K562 (cell line): ENCODE data around the gene AIDA. TPM values are rescaled to one million over a fixed set of nuclear protein-coding genes. Genes with fewer than 3 reads are reported as not detected.

Experiments
- ARHGAP35 ChIP-seq: fragments of 450-650 bp; IDR thresholded peaks from 2 replicates; pipeline ENCODE4 v1.6.1; 2018; ENCODE audit not compliant: partially characterized antibody
- ARID1B ChIP-seq: fragments of 450-650 bp; IDR thresholded peaks from 2 replicates; pipeline ENCODE4 v1.6.1; 2016; ENCODE audit warnings: antibody characterized with exemption, mild to moderate bottlenecking, inconsistent platforms
- DIDO1 ChIP-seq: fragments of 450-650 bp; IDR thresholded peaks from 2 replicates; pipeline ENCODE4 v1.6.1; 2016; ENCODE audit warnings: low read depth, missing biosample characterization, missing genetic modification characterization
- DLX4 ChIP-seq: fragments of 250-450 bp; sonication (Bioruptor Pico); IDR thresholded peaks from 2 replicates; pipeline ENCODE4 v1.6.1; 2021; ENCODE audit warnings: mild to moderate bottlenecking
- FOXK1 ChIP-seq: sonication (generic); formaldehyde crosslinking; IDR thresholded peaks from 2 replicates; pipeline ENCODE4 v1.8.0; 2022; ENCODE audit warnings: missing genetic modification reagents, mild to moderate bottlenecking, borderline replicate concordance
- GTF2B ChIP-seq: IDR thresholded peaks from 2 replicates; pipeline ENCODE4 v1.6.1; 2011; ENCODE audit not compliant: insufficient read length; ENCODE audit errors: extremely low read depth
- MAFF ChIP-seq: IDR thresholded peaks from 2 replicates; pipeline ENCODE4 v1.6.1; 2012; ENCODE audit warnings: low read length, improper control_type of control experiment
- MCM7 ChIP-seq, 2 experiments: fragments of 450-650 bp; IDR thresholded peaks; 2 replicates each; pipeline ENCODE4 v1.6.1; 2016 to 2018
- MTA3 ChIP-seq: fragments of 450-650 bp; formaldehyde crosslinking; IDR thresholded peaks from 2 replicates; pipeline ENCODE4 v1.6.1; 2017; ENCODE audit warnings: mild to moderate bottlenecking, borderline replicate concordance
- PCBP2 ChIP-seq: fragments of 200-400 bp; formaldehyde crosslinking; IDR thresholded peaks from 2 replicates; pipeline ENCODE4 v1.6.1; 2018; ENCODE audit warnings: low read length, low read depth, mild to moderate bottlenecking, moderate library complexity; ENCODE audit not compliant: poor library complexity, severe bottlenecking
- PTRF ChIP-seq: fragments of 450-650 bp; IDR thresholded peaks from 2 replicates; pipeline ENCODE4 v1.6.1; 2016; ENCODE audit warnings: mild to moderate bottlenecking, missing genetic modification characterization, missing compliant biosample characterization
- RBM17 ChIP-seq: fragments of 200-400 bp; formaldehyde crosslinking; IDR thresholded peaks from 2 replicates; pipeline ENCODE4 v1.6.1; 2017; ENCODE audit warnings: low read depth, mild to moderate bottlenecking, low read length, borderline replicate concordance
- SIX5 ChIP-seq, 2 experiments: IDR thresholded peaks; 2 replicates each; pipeline ENCODE4 v1.6.1; 2011; ENCODE audit warnings: low read length in 2 of 2, borderline replicate concordance in 1 of 2, low read depth in 1 of 2, mild to moderate bottlenecking in 1 of 2, moderate library complexity in 1 of 2; ENCODE audit not compliant: insufficient read depth in 1 of 2
- ZNF75A ChIP-seq: fragments of 450-650 bp; formaldehyde crosslinking; IDR thresholded peaks from 2 replicates; pipeline ENCODE4 v1.4.0; 2020; ENCODE audit warnings: mild to moderate bottlenecking
- polyA plus RNA-seq, 8 experiments: library from polyadenylated mRNA; depleted of rRNA in 4 of 8; stranded (reverse) in 5 of 8; unstranded in 3 of 8; fragments of >200 nt; fragmentation: Nextera tagmentation in 2 of 8; fragmentation: Illumina TruSeq in 1 of 8; extraction: Ambion mirVana in 2 of 8; extraction: Trizol in 1 of 8; gene quantifications; 2 replicates each; pipeline versions ENCODE4 v1.2.1 to v1.2.3, GENCODE V29; 2011 to 2014; ENCODE audit warnings: inconsistent platforms in 1 of 8, missing spikeins in 1 of 8
- total RNA-seq, 7 experiments: library from RNA; depleted of rRNA in 6 of 7; stranded (reverse); fragments of >200 nt in 6 of 7; fragmentation: Illumina TruSeq in 2 of 7; extraction: Trizol in 2 of 7; gene quantifications; 2 replicates each; pipeline versions ENCODE4 v1.2.1 to v1.2.3, GENCODE V29; 2011 to 2021; ENCODE audit warnings: low replicate concordance in 1 of 7
- TF ChIP-seq, protein P1 (sequence below): sonication (generic); formaldehyde crosslinking; IDR thresholded peaks from 2 replicates; pipeline ENCODE4 v1.8.1; 2023; ENCODE audit warnings: mild to moderate bottlenecking, missing genetic modification reagents
- TF ChIP-seq, protein P2 (sequence below): sonication (generic); formaldehyde crosslinking; IDR thresholded peaks from 2 replicates; pipeline ENCODE4 v1.9.0; 2022; ENCODE audit warnings: mild to moderate bottlenecking, missing genetic modification reagents
- TF ChIP-seq, protein P3 (sequence below): fragments of 250-450 bp; sonication (Bioruptor Pico); IDR thresholded peaks from 2 replicates; pipeline ENCODE4 v1.5.1; 2021; ENCODE audit warnings: mild to moderate bottlenecking

Gene AIDA
- total and polyA plus RNA-seq, 9 of the 15 experiments (the other 6 are each of a cell fraction or from before 2014, with no cell fraction given), result 18.2 to 77.9 (median 24.9) TPM

- TF ChIP-seq, protein P1, sequence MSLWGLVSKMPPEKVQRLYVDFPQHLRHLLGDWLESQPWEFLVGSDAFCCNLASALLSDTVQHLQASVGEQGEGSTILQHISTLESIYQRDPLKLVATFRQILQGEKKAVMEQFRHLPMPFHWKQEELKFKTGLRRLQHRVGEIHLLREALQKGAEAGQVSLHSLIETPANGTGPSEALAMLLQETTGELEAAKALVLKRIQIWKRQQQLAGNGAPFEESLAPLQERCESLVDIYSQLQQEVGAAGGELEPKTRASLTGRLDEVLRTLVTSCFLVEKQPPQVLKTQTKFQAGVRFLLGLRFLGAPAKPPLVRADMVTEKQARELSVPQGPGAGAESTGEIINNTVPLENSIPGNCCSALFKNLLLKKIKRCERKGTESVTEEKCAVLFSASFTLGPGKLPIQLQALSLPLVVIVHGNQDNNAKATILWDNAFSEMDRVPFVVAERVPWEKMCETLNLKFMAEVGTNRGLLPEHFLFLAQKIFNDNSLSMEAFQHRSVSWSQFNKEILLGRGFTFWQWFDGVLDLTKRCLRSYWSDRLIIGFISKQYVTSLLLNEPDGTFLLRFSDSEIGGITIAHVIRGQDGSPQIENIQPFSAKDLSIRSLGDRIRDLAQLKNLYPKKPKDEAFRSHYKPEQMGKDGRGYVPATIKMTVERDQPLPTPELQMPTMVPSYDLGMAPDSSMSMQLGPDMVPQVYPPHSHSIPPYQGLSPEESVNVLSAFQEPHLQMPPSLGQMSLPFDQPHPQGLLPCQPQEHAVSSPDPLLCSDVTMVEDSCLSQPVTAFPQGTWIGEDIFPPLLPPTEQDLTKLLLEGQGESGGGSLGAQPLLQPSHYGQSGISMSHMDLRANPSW, result no peak
- TF ChIP-seq ZNF75A (CRISPR knock-in tag) (no peak), MTA3 (peak; percentile 20; the same call in 1 of the 2 replicates), DIDO1 (tag) (no peak), PTRF (tag) (no peak), PCBP2 (no peak), ARHGAP35 (no peak), GTF2B (no peak), MCM7 (IDR thresholded peaks at IDR 0.05) (no peak), MAFF (no peak), SIX5 (IDR thresholded peaks at IDR 0.05; ENCODE audit: borderline replicate concordance in 1 of 2, insufficient read depth in 1 of 2, low read depth in 1 of 2, low read length in 2 of 2) (no peak), DLX4 (no peak), RBM17 (no peak), ARID1B (peak; percentile 93), FOXK1 (CRISPR knock-in tag) (peak; percentile 54; the same call in 1 of the 2 replicates)
- TF ChIP-seq, protein P2, sequence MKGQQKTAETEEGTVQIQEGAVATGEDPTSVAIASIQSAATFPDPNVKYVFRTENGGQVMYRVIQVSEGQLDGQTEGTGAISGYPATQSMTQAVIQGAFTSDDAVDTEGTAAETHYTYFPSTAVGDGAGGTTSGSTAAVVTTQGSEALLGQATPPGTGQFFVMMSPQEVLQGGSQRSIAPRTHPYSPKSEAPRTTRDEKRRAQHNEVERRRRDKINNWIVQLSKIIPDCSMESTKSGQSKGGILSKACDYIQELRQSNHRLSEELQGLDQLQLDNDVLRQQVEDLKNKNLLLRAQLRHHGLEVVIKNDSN (CRISPR knock-in tag), result no peak
- TF ChIP-seq, protein P3, sequence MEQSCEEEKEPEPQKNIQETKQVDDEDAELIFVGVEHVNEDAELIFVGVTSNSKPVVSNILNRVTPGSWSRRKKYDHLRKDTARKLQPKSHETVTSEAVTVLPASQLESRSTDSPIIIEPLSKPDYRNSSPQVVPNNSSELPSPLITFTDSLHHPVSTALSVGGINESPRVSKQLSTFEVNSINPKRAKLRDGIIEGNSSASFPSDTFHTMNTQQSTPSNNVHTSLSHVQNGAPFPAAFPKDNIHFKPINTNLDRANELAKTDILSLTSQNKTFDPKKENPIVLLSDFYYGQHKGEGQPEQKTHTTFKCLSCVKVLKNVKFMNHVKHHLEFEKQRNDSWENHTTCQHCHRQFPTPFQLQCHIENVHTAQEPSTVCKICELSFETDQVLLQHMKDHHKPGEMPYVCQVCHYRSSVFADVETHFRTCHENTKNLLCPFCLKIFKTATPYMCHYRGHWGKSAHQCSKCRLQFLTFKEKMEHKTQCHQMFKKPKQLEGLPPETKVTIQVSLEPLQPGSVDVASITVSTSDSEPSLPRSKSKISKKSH (CRISPR knock-in tag), result no peak
Observed at GRCh38 chr1:222711319-222712252, 705 bp downstream of the AIDA start (continued).
